ENCODE data around the gene AHCY. TPM values are rescaled to one million over a fixed set of nuclear protein-coding genes. Genes with fewer than 3 reads are reported as not detected.

The AHCY gene
- polyA plus RNA-seq, 2 donors: 113 to 147 TPM

- H3K4me1 ChIP-seq (ENCODE audit: control insufficient read depth in 2 of 2, insufficient read depth in 2 of 2, low read length in 1 of 2): peaks cover 3 to 7% of the 10 kb centered on the region in 2 donors
- H3K27ac ChIP-seq (ENCODE audit: low read depth in 2 of 2, low read length in 1 of 2): no peak overlapping the region
- H3K27me3 ChIP-seq (ENCODE audit: control insufficient read depth in 1 of 2, insufficient read depth in 2 of 2, low read length in 2 of 2): no peaks in the 10 kb centered on the region
- peak overlapping the region in 1 of 2 donors; percentile 37 for H3K4me3 ChIP-seq (ENCODE audit: low read depth in 1 of 2, low read length in 2 of 2)
- no peaks in the 10 kb centered on the region for H3K36me3 ChIP-seq (ENCODE audit: control insufficient read depth in 2 of 2, insufficient read depth in 2 of 2, low read length in 1 of 2)
- WGBS, 2 donors: 10 to 11% methylated on average over 39 to 45 of the region's 45 CpGs
- H3K9me3 ChIP-seq (ENCODE audit: control insufficient read depth in 2 of 2, insufficient read depth in 1 of 2, low read depth in 1 of 2, low read length in 1 of 2): no peaks in the 10 kb centered on the region
Measured at GRCh38 chr20:34311118-34312023, 8.2 kb upstream of the AHCY start.

- no peaks in the 10 kb centered on the region for H3K9me3 ChIP-seq (ENCODE audit: control insufficient read depth in 2 of 2, insufficient read depth in 1 of 2, low read depth in 1 of 2, low read length in 1 of 2)
- H3K4me3 ChIP-seq (ENCODE audit: low read depth in 1 of 2, low read length in 2 of 2): no peak overlapping the region
- WGBS, 2 donors: 71 to 79% methylated on average over 19 of the region's 19 CpGs
- peaks cover 3 to 7% of the 10 kb centered on the region in 2 donors for H3K4me1 ChIP-seq (ENCODE audit: control insufficient read depth in 2 of 2, insufficient read depth in 2 of 2, low read length in 1 of 2)
- H3K27me3 ChIP-seq (ENCODE audit: control insufficient read depth in 1 of 2, insufficient read depth in 2 of 2, low read length in 2 of 2): no peaks in the 10 kb centered on the region
- no peaks in the 10 kb centered on the region for H3K36me3 ChIP-seq (ENCODE audit: control insufficient read depth in 2 of 2, insufficient read depth in 2 of 2, low read length in 1 of 2)
- no peak overlapping the region for H3K27ac ChIP-seq (ENCODE audit: low read depth in 2 of 2, low read length in 1 of 2)
Measured at GRCh38 chr20:34310481-34311117, 7.4 kb upstream of the AHCY start.

- H3K4me3 ChIP-seq (ENCODE audit: low read depth in 1 of 2, low read length in 2 of 2): no peak overlapping the region
- peaks cover 3 to 7% of the 10 kb centered on the region in 2 donors for H3K4me1 ChIP-seq (ENCODE audit: control insufficient read depth in 2 of 2, insufficient read depth in 2 of 2, low read length in 1 of 2)
- no peaks in the 10 kb centered on the region for H3K9me3 ChIP-seq (ENCODE audit: control insufficient read depth in 2 of 2, insufficient read depth in 1 of 2, low read depth in 1 of 2, low read length in 1 of 2)
- H3K27me3 ChIP-seq (ENCODE audit: control insufficient read depth in 1 of 2, insufficient read depth in 2 of 2, low read length in 2 of 2): no peaks in the 10 kb centered on the region
- no peaks in the 10 kb centered on the region for H3K36me3 ChIP-seq (ENCODE audit: control insufficient read depth in 2 of 2, insufficient read depth in 2 of 2, low read length in 1 of 2)
- WGBS, 2 donors: 97% methylated on average over 3 of the region's 3 CpGs
- no peak overlapping the region for H3K27ac ChIP-seq (ENCODE audit: low read depth in 2 of 2, low read length in 1 of 2)
Measured at GRCh38 chr20:34309691-34310090, 6.5 kb upstream of the AHCY start.

DNA sequence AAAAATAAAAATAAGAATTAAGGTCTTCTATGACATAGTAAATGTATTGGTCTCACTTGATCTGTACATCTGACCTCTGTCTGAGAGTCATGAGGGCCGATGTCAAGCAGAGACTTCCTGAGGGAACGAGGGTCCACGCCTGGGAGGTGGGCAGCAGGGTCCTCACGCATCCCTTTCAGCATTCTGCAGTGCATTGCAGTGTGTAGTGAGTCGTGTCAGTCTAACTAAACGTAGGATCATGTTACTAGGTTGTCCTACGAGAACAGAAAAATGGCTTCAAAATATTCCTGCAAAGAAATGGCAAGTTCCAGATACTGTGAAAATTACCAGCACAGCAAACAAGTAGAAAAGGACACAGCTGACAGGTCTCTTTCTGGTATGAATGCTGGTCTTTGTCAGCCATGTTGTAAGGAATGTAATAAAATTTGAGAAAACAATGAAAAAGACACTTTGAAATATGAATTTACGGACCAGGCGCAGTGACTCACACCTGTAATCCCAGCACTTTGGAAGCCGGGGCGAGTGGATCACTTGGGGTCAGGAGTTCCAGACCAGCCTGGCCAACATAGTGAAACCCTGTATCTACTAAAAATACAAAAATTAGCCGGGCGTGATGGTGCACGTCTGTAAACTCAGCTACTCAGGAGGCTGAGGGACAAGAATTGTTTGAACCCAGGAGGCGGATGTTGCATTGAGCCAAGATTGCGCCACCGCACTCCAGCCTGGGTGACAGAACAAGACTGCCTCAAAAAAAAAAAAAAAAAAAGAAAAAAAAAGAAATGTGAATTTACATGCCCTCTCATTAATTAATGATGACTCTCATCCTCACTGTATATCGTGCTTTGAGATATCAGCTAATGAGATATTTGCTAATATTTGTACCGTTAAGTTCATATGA is 2.4 kb upstream of the AHCY start:
- H3K9me3 ChIP-seq (ENCODE audit: control insufficient read depth in 2 of 2, insufficient read depth in 1 of 2, low read depth in 1 of 2, low read length in 1 of 2): no peaks in the 10 kb centered on the region
- H3K27me3 ChIP-seq (ENCODE audit: control insufficient read depth in 1 of 2, insufficient read depth in 2 of 2, low read length in 2 of 2): no peaks in the 10 kb centered on the region
- H3K4me3 ChIP-seq (ENCODE audit: low read depth in 1 of 2, low read length in 2 of 2): no peak overlapping the region
- H3K27ac ChIP-seq (ENCODE audit: low read depth in 2 of 2, low read length in 1 of 2): peak overlapping the region in 1 of 2 donors; percentile 65
- peaks cover 3 to 13% of the 10 kb centered on the region in 2 donors for H3K4me1 ChIP-seq (ENCODE audit: control insufficient read depth in 2 of 2, insufficient read depth in 2 of 2, low read length in 1 of 2)
- 56 to 70% methylated on average over 19 of the region's 19 CpGs for WGBS, 2 donors
- no peaks in the 10 kb centered on the region for H3K36me3 ChIP-seq (ENCODE audit: control insufficient read depth in 2 of 2, insufficient read depth in 2 of 2, low read length in 1 of 2)

- Histone ChIP-seq H3K9me3 (ENCODE audit: control insufficient read depth in 2 of 2, insufficient read depth in 1 of 2, low read depth in 1 of 2, low read length in 1 of 2) (no peaks in the 10 kb centered on the region), H3K27ac (ENCODE audit: low read depth in 2 of 2, low read length in 1 of 2) (peak overlapping the region; percentile 97 to 98), H3K27me3 (ENCODE audit: control insufficient read depth in 1 of 2, insufficient read depth in 2 of 2, low read length in 2 of 2) (no peaks in the 10 kb centered on the region), H3K4me3 (ENCODE audit: low read depth in 1 of 2, low read length in 2 of 2) (peak overlapping the region; percentile 86 to 92), H3K36me3 (ENCODE audit: control insufficient read depth in 2 of 2, insufficient read depth in 2 of 2, low read length in 1 of 2) (no peaks in the 10 kb centered on the region), H3K4me1 (ENCODE audit: control insufficient read depth in 2 of 2, insufficient read depth in 2 of 2, low read length in 1 of 2) (peaks cover 3 to 14% of the 10 kb centered on the region in 2 donors)
- 17 to 20% methylated on average over 9 of the region's 9 CpGs for WGBS, 2 donors
Measured at GRCh38 chr20:34302312-34302722, 838 bp downstream of the AHCY start.

DNA sequence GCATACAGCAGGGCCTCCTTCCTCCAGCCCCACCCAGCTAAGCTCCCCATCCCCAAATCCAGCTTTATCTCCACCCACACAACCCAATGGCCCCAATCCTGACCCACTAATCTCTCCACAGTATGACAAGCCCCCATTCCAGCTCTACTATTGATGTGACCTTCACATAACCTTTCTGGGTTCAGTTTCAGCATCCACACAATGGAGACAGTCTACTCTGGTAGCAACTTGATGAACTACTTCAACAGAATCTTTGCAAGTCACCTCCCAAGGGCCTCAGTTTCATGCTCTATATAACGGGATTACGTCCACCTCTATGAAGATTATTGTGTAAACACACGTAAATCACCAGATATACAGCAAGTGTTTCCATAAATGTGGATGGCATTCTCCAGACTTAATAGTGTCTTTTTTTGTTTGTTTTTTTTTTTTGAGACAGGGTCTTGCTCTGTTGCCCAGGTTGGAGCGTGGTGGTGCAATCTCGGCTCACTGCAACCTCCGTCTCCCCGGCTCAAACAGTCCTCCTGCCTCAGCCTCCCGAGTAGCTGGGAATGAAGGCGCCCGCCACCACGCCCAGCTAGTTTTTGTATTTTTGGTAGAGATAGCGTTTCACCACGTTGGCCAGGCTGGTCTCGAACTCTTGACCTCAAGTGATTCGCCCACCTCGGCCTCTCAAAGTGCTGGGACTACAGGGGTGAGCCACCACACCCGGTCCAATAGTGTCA is 1.4 kb downstream of the AHCY start:
- H3K4me3 ChIP-seq (ENCODE audit: low read depth in 1 of 2, low read length in 2 of 2): peak overlapping the region; percentile 86 to 92
- no peaks in the 10 kb centered on the region for H3K9me3 ChIP-seq (ENCODE audit: control insufficient read depth in 2 of 2, insufficient read depth in 1 of 2, low read depth in 1 of 2, low read length in 1 of 2)
- H3K4me1 ChIP-seq (ENCODE audit: control insufficient read depth in 2 of 2, insufficient read depth in 2 of 2, low read length in 1 of 2): peaks cover 3 to 14% of the 10 kb centered on the region in 2 donors
- H3K27me3 ChIP-seq (ENCODE audit: control insufficient read depth in 1 of 2, insufficient read depth in 2 of 2, low read length in 2 of 2): no peaks in the 10 kb centered on the region
- H3K36me3 ChIP-seq (ENCODE audit: control insufficient read depth in 2 of 2, insufficient read depth in 2 of 2, low read length in 1 of 2): no peaks in the 10 kb centered on the region
- H3K27ac ChIP-seq (ENCODE audit: low read depth in 2 of 2, low read length in 1 of 2): peak overlapping the region in 1 of 2 donors; percentile 98
- 81 to 84% methylated on average over 17 of the region's 17 CpGs for WGBS, 2 donors

GRCh38 chr20:34300809-34301586 is 2.2 kb downstream of the AHCY start:
- Histone ChIP-seq H3K4me1 (ENCODE audit: control insufficient read depth in 2 of 2, insufficient read depth in 2 of 2, low read length in 1 of 2) (peaks cover 3 to 14% of the 10 kb centered on the region in 2 donors), H3K27me3 (ENCODE audit: control insufficient read depth in 1 of 2, insufficient read depth in 2 of 2, low read length in 2 of 2) (no peaks in the 10 kb centered on the region), H3K9me3 (ENCODE audit: control insufficient read depth in 2 of 2, insufficient read depth in 1 of 2, low read depth in 1 of 2, low read length in 1 of 2) (no peaks in the 10 kb centered on the region), H3K36me3 (ENCODE audit: control insufficient read depth in 2 of 2, insufficient read depth in 2 of 2, low read length in 1 of 2) (no peaks in the 10 kb centered on the region), H3K27ac (ENCODE audit: low read depth in 2 of 2, low read length in 1 of 2) (peak overlapping the region in 1 of 2 donors; percentile 42), H3K4me3 (ENCODE audit: low read depth in 1 of 2, low read length in 2 of 2) (peak overlapping the region; percentile 86 to 92)
- WGBS, 2 donors: 43 to 51% methylated on average over 7 of the region's 7 CpGs

DNA sequence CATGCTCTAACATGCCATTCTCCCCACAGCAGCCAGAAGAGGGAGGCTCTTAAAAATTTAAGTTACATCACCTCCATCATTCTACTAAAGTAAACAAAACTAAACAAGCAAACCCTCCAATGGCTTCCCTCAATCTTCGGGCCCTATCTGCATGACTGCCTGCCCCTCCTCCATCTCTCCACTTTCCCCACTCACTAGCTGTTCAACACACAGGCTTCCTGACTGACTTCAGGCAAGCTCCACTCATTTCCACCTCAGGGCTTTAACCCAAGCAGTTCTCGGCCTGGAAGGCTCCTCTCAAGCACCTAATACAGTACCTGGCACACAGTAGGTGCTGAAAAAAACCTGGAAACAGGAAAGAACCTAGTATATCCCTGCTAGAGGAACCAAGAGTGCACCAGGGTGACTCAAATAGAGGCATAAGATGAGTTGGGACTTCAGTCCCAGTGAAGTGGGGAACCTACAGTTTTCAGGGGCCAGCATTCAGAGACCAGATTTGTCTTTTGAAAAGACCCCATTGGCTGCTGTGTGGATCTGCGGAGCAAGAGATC is 2.8 kb downstream of the AHCY start:
- Histone ChIP-seq H3K36me3 (ENCODE audit: control insufficient read depth in 2 of 2, insufficient read depth in 2 of 2, low read length in 1 of 2) (peaks cover 0 to 2% of the 10 kb centered on the region in 2 donors), H3K27ac (ENCODE audit: low read depth in 2 of 2, low read length in 1 of 2) (peak overlapping the region in 1 of 2 donors; percentile 57), H3K9me3 (ENCODE audit: control insufficient read depth in 2 of 2, insufficient read depth in 1 of 2, low read depth in 1 of 2, low read length in 1 of 2) (no peaks in the 10 kb centered on the region), H3K27me3 (ENCODE audit: control insufficient read depth in 1 of 2, insufficient read depth in 2 of 2, low read length in 2 of 2) (no peaks in the 10 kb centered on the region), H3K4me1 (ENCODE audit: control insufficient read depth in 2 of 2, insufficient read depth in 2 of 2, low read length in 1 of 2) (peaks cover 3 to 14% of the 10 kb centered on the region in 2 donors), H3K4me3 (ENCODE audit: low read depth in 1 of 2, low read length in 2 of 2) (peak overlapping the region in 1 of 2 donors; percentile 92)
- WGBS, 2 donors: 71 to 72% methylated on average over 3 of the region's 3 CpGs
